OCI-LY1 (cell line): ENCODE results near the gene ANKRD16.

Experiments used
- CTCF ChIP-seq: fragments of 200-600 bp; sonication (generic), shearing (Covaris generic); IDR thresholded peaks from 2 replicates; pipeline ENCODE4 v1.5.1; 2017; ENCODE audit warnings: mild to moderate bottlenecking, antibody characterized with exemption, low read length, moderate library complexity, mixed read lengths
- EZH2 ChIP-seq: fragments of 200-600 bp; sonication (generic), shearing (Covaris generic); IDR thresholded peaks from 2 replicates; pipeline ENCODE4 v1.8.0; 2017; ENCODE audit warnings: borderline replicate concordance, mixed run types, mild to moderate bottlenecking, antibody characterized with exemption, low read length, moderate library complexity, mixed read lengths

- TF ChIP-seq CTCF (no peak), EZH2 (no peak)
These were observed 14.5 kb upstream of the ANKRD16 start for GRCh38 chr10:5904227-5904626.
